Measurements from ENCODE around the gene GRIFIN.

GRCh38 chr7:2501947-2502646 lies 25.9 kb upstream of the GRIFIN start:
- TF ChIP-seq CTCF (IDR thresholded peaks at IDR 0.05): no peak
- TF ChIP-seq RAD21 (IDR thresholded peaks at IDR 0.05; ENCODE audit: low read length): no peak
- TF ChIP-seq REST (IDR thresholded peaks at IDR 0.05; ENCODE audit: low read depth, low read length): no peak
- no peak for TF ChIP-seq RCOR1 (IDR thresholded peaks at IDR 0.05; ENCODE audit: low read length)
- no peak for TF ChIP-seq EP300 (IDR thresholded peaks at IDR 0.05; ENCODE audit: borderline replicate concordance in 1 of 2, low read depth in 1 of 2, low read length in 1 of 2)
- no peak for TF ChIP-seq SMC3 (IDR thresholded peaks at IDR 0.05; ENCODE audit: low read depth, low read length)
- no peak for TF ChIP-seq GABPA (IDR thresholded peaks at IDR 0.05; ENCODE audit: low read depth)
- TF ChIP-seq POLR2AphosphoS5 (IDR thresholded peaks at IDR 0.05; ENCODE audit: low read depth, low read length): no peak
- no peak for TF ChIP-seq TEAD4 (IDR thresholded peaks at IDR 0.05; ENCODE audit: borderline replicate concordance, insufficient read depth)
- TF ChIP-seq TAF1 (IDR thresholded peaks at IDR 0.05; ENCODE audit: borderline replicate concordance, low read depth, low read length): no peak
- no peak for TF ChIP-seq RFX5 (IDR thresholded peaks at IDR 0.05; ENCODE audit: low read length)
- no peak for TF ChIP-seq CHD2 (IDR thresholded peaks at IDR 0.05; ENCODE audit: low read length, partially characterized antibody)
- TF ChIP-seq ZBTB33 (IDR thresholded peaks at IDR 0.05; ENCODE audit: borderline replicate concordance, low read depth): no peak
- no peak for TF ChIP-seq ELF1 (IDR thresholded peaks at IDR 0.05)

All from SK-N-SH (cell line).